ENCODE measurements around the gene NELFB. TPM values are rescaled to one million over a fixed set of nuclear protein-coding genes. Genes with fewer than 3 reads are reported as not detected.
A peak's percentile ranks its signal among the peaks of the same experiment; 100 is the strongest.

The NELFB gene
- total RNA-seq, 4 donors from 2014 or later: 28.1 to 90.5 (median 53.9) TPM

DNA sequence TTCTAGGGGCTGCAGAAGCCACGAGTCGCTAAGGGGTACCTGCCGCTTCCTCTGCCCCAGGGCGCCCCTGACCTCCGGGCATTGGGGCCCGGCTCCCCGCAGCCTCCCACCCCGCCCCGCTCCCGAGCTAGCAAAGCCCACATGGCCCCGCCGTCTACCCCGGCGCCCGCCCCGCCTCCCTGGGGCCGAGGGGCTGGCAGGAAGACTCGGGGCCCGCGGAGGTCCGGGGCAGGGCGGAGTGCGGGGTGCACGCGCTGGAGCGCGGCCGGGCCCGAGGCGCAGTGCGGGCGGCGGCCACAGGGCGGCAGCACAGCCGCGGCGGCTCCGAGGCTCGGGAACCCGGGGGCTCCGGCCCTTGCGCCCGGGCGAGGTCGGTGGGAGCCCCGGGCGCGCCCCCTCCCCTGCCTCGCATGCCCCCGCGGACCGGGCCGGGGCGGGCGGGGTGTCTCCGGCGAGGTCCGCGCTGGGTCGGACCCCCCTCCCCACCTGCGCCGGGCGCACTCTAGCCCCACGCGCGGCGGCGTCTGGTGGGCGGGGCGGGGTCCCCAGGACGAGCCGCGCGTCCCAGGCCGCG lies 40.2 kb downstream of the NELFB start:
- intact Hi-C loops (cut with DNase I; ENCODE audit: low total_unique reads) (no loop called here), in situ Hi-C loops (cut with MboI; ENCODE audit: low pct_ligation_motif_present in 1 of 4, low pct_unique_long_range_greater_than_20kb in 1 of 4, low sequenced_read_pairs in 3 of 4) (loop anchor here in 2 of 4 donors (25.0 kb wide), 1 partner anchor 117 kb away; the partner anchor contains the start of genes EXD3 (in 2 of the 2) and NOXA1 (in 2 of the 2))
- Histone ChIP-seq H3K36me3 (no peaks in the 10 kb centered on the region), H3K4me1 (peaks cover 6 to 54% (median 42%) of the 10 kb centered on the region in 4 donors), H3K27ac (peak overlapping the region; percentile 86 to 91 (median 88)), H3K9me3 (no peaks in the 10 kb centered on the region), H3K4me3 (peak overlapping the region in 3 of 4 donors; percentile 39 to 52 (median 49)), H3K27me3 (peaks cover 64% of the 10 kb centered on the region)
- 42% methylated on average over 3 of the region's 76 CpGs; no CpG with 5 or more reads in 1 of the 2 donors for WGBS, 2 donors (ENCODE audit: low coverage in 1 of 2)
- no peak for TF ChIP-seq POLR2A (IDR thresholded peaks at IDR 0.05)
- TF ChIP-seq, protein P1, sequence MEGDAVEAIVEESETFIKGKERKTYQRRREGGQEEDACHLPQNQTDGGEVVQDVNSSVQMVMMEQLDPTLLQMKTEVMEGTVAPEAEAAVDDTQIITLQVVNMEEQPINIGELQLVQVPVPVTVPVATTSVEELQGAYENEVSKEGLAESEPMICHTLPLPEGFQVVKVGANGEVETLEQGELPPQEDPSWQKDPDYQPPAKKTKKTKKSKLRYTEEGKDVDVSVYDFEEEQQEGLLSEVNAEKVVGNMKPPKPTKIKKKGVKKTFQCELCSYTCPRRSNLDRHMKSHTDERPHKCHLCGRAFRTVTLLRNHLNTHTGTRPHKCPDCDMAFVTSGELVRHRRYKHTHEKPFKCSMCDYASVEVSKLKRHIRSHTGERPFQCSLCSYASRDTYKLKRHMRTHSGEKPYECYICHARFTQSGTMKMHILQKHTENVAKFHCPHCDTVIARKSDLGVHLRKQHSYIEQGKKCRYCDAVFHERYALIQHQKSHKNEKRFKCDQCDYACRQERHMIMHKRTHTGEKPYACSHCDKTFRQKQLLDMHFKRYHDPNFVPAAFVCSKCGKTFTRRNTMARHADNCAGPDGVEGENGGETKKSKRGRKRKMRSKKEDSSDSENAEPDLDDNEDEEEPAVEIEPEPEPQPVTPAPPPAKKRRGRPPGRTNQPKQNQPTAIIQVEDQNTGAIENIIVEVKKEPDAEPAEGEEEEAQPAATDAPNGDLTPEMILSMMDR (IDR thresholded peaks at IDR 0.05): peak in 3 of 5 experiments; percentile 31 to 58 (median 58)
- peak; percentile 62 for DNase-seq

DNA sequence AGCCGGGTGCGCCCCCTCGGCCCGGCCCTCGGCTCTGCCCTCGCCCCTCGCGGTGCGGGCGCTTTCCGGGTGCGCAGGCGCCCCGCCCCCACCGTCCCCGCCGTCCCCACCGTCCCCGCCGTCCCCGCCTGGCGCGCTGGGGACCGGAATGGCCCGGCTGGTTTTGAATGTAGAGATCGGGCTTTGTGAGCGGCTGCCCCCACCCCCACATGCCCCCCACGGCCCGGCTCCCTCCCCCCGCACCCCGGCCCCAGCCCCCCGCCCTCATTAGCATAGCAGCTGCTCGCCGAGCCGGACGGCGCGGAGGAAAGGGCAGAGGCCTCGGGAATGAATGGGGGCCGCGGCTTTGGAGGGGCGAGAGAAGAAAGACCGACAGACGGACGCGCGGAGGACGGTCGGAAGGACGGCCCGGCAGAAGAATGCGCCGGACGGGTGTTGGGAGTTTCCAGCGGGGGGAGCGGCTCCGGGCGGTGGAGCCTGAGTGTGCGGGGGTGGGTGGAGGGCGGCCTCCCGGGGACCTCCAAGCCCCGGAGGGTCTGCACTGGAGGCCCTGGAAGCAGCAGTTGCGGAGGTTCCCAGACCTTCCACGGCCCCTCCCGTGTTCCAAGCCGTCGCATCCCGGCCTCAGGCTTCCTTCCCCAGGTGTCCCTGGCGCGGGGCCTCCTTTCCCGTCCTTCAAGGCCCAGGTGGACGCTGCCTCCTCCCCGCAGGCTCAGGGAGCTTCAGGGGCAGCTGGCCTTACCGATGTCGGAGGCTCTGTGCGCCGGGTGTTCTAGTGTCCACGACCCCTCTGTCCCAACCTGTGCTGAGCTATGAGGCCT lies 40.9 kb downstream of the NELFB start:
- H3K4me3 ChIP-seq: peak overlapping the region; percentile 0 to 52 (median 44)
- WGBS, 2 donors (ENCODE audit: low coverage in 1 of 2): 26% methylated on average over 33 of the region's 78 CpGs; no CpG with 5 or more reads in 1 of the 2 donors
- no peaks in the 10 kb centered on the region for H3K9me3 ChIP-seq
- peak; percentile 44 for DNase-seq
- H3K4me1 ChIP-seq: peaks cover 6 to 61% (median 47%) of the 10 kb centered on the region in 4 donors
- H3K27ac ChIP-seq: peak overlapping the region; percentile 86 to 91 (median 88)
- peaks cover 72% of the 10 kb centered on the region for H3K27me3 ChIP-seq
- intact Hi-C loops (cut with DNase I; ENCODE audit: low total_unique reads) (no loop called here), in situ Hi-C loops (cut with MboI; ENCODE audit: low pct_ligation_motif_present in 1 of 4, low pct_unique_long_range_greater_than_20kb in 1 of 4, low sequenced_read_pairs in 3 of 4) (loop anchor here in 2 of 4 donors (25.0 kb wide), 1 partner anchor 116 kb away; the partner anchor contains the start of genes EXD3 (in 2 of the 2) and NOXA1 (in 2 of the 2))
- TF ChIP-seq EP300 (IDR thresholded peaks at IDR 0.05; ENCODE audit: low read depth) (no peak), POLR2A (IDR thresholded peaks at IDR 0.05) (no peak), POLR2AphosphoS5 (IDR thresholded peaks at IDR 0.05) (peak in 2 of 3 donors; percentile 12 to 69)
- TF ChIP-seq, protein P1 (IDR thresholded peaks at IDR 0.05): no peak
- no peaks in the 10 kb centered on the region for H3K36me3 ChIP-seq

DNA sequence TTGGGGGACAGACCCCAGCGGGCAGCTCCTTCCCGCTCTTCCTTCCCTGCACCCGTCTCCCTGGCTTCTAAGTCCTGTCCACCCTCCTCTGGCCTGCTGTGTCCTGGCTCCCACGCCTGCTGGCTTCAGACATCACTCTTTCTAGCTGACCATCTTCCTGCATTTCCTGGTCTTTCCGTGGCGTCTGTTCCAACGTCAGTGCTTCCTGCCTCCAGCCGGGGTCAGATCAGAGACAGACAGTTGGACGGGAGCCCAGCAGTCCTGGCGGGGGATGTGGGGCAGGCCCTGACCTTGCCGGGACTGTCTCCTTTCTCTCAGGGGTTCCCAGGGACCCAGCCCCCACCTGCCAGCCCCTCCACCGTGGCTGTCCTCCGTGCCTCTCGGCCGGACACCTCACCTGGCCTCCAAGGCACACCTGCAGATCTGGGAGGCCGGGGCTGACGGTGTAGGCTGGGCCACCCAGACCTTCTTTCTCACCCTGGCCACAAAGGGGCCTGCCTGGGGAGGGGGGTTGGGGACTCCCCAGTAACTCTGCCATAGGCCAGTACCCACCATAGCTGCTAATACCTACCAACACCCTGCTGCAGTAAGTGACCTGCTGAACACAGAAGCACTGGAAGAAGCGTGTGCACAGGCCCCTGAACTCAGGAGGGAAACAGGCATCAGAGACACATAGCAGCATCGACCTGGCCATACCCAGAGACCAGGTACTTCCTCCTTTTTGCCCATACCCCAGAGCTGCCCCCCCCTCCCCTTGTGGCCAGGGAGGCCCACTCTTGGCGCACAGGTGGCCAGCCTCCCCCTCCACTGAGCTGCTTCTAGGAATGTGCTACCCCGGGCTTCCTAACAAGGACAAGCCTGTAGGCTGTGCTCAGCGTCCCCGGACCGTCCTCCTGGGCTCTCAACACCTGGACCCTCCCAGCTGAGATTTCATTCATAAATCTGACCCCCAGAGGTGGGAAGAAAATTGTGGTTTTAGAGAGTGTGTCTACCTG lies 41.8 kb downstream of the NELFB start:
- intact Hi-C loops (cut with DNase I; ENCODE audit: low total_unique reads) (no loop called here), in situ Hi-C loops (cut with MboI; ENCODE audit: low pct_ligation_motif_present in 1 of 4, low pct_unique_long_range_greater_than_20kb in 1 of 4, low sequenced_read_pairs in 3 of 4) (loop anchor here in 2 of 4 donors (25.0 kb wide), 1 partner anchor 115 kb away; the partner anchor contains the start of genes EXD3 (in 2 of the 2) and NOXA1 (in 2 of the 2))
- H3K9me3 ChIP-seq: no peaks in the 10 kb centered on the region
- peak; percentile 77 for DNase-seq
- WGBS, 2 donors (ENCODE audit: low coverage in 1 of 2): 39% methylated on average over 24 of the region's 24 CpGs; no CpG with 5 or more reads in 1 of the 2 donors
- H3K36me3 ChIP-seq: no peaks in the 10 kb centered on the region
- peaks cover 76% of the 10 kb centered on the region for H3K27me3 ChIP-seq
- peak overlapping the region in 3 of 4 donors; percentile 39 to 52 (median 49) for H3K4me3 ChIP-seq
- peak overlapping the region; percentile 86 to 91 (median 88) for H3K27ac ChIP-seq
- H3K4me1 ChIP-seq: peaks cover 6 to 64% (median 49%) of the 10 kb centered on the region in 4 donors
- TF ChIP-seq EP300 (IDR thresholded peaks at IDR 0.05; ENCODE audit: low read depth) (no peak), POLR2AphosphoS5 (IDR thresholded peaks at IDR 0.05) (peak in 2 of 3 donors; percentile 44 to 81), POLR2A (IDR thresholded peaks at IDR 0.05) (peak; percentile 67)
- TF ChIP-seq, protein P1 (IDR thresholded peaks at IDR 0.05): peak in 1 of 5 experiments; percentile 30

All from transverse colon (tissue), 4 donors.